ENCODE measurements around the gene TIE1.

TIE1 gene

GRCh38 chr1:43286115-43286514, 14.7 kb upstream of the TIE1 start:
- TF ChIP-seq MYC (IDR thresholded peaks at IDR 0.05; ENCODE audit: low read depth, low read length) (no peak), POLR2A (IDR thresholded peaks at IDR 0.05; ENCODE audit: extremely low read depth, insufficient read length) (no peak), CTCF (IDR thresholded peaks at IDR 0.05; ENCODE audit: low read depth, low read length) (no peak), MAX (IDR thresholded peaks at IDR 0.05; ENCODE audit: low read depth, low read length) (no peak)
- no peak for DNase-seq (ENCODE audit: low read depth)
- H3K4me3 ChIP-seq (ENCODE audit: low read depth, low read length): no peak overlapping the region

GRCh38 chr1:43286533-43286932, 14.2 kb upstream of the TIE1 start:
- TF ChIP-seq CTCF (IDR thresholded peaks at IDR 0.05; ENCODE audit: low read depth, low read length): no peak
- no peak for TF ChIP-seq MAX (IDR thresholded peaks at IDR 0.05; ENCODE audit: low read depth, low read length)
- no peak for TF ChIP-seq POLR2A (IDR thresholded peaks at IDR 0.05; ENCODE audit: extremely low read depth, insufficient read length)
- no peak for TF ChIP-seq MYC (IDR thresholded peaks at IDR 0.05; ENCODE audit: low read depth, low read length)
- no peak overlapping the region for H3K4me3 ChIP-seq (ENCODE audit: low read depth, low read length)
- no peak for DNase-seq (ENCODE audit: low read depth)

GRCh38 chr1:43288058-43288784, 12.6 kb upstream of the TIE1 start:
- no peak for DNase-seq (ENCODE audit: low read depth)
- TF ChIP-seq MAX (IDR thresholded peaks at IDR 0.05; ENCODE audit: low read depth, low read length) (no peak), MYC (IDR thresholded peaks at IDR 0.05; ENCODE audit: low read depth, low read length) (no peak), CTCF (IDR thresholded peaks at IDR 0.05; ENCODE audit: low read depth, low read length) (no peak), POLR2A (IDR thresholded peaks at IDR 0.05; ENCODE audit: extremely low read depth, insufficient read length) (no peak)
- no peak overlapping the region for H3K4me3 ChIP-seq (ENCODE audit: low read depth, low read length)

- TF ChIP-seq MYC (IDR thresholded peaks at IDR 0.05; ENCODE audit: low read depth, low read length): no peak
- no peak for TF ChIP-seq MAX (IDR thresholded peaks at IDR 0.05; ENCODE audit: low read depth, low read length)
- TF ChIP-seq POLR2A (IDR thresholded peaks at IDR 0.05; ENCODE audit: extremely low read depth, insufficient read length): no peak
- TF ChIP-seq CTCF (IDR thresholded peaks at IDR 0.05; ENCODE audit: low read depth, low read length): no peak
- no peak for DNase-seq (ENCODE audit: low read depth)
- H3K4me3 ChIP-seq (ENCODE audit: low read depth, low read length): no peak overlapping the region
Observed at GRCh38 chr1:43288785-43289706, 11.7 kb upstream of the TIE1 start.

- TF ChIP-seq MAX (IDR thresholded peaks at IDR 0.05; ENCODE audit: low read depth, low read length) (no peak), CTCF (IDR thresholded peaks at IDR 0.05; ENCODE audit: low read depth, low read length) (no peak), MYC (IDR thresholded peaks at IDR 0.05; ENCODE audit: low read depth, low read length) (no peak), POLR2A (IDR thresholded peaks at IDR 0.05; ENCODE audit: extremely low read depth, insufficient read length) (no peak)
- no peak overlapping the region for H3K4me3 ChIP-seq (ENCODE audit: low read depth, low read length)
- DNase-seq (ENCODE audit: low read depth): no peak
Observed at GRCh38 chr1:43292216-43292615, 8.6 kb upstream of the TIE1 start.

All from NB4 (cell line).